Natural killer cell (primary cell): ENCODE results near the gene GRK1. TPM values are rescaled to one million over a fixed set of nuclear protein-coding genes. Genes with fewer than 3 reads are reported as not detected.
"Not testable (repeated sequence)": the region's sequence is repeated elsewhere in the genome, so short reads cannot be mapped to it uniquely, and the experiment has no call there.

Experiments
- ATAC-seq, 3 donors: fragments of 150-1000 bp in 2 of 3; fragments of 200-7000 bp in 1 of 3; cut with Tn5 transposase; 1 replicate in 1 of 3; 2 replicates in 2 of 3; pipeline ENCODE4 v1.10.0; 2021; ENCODE audit warnings: mild to moderate bottlenecking in 2 of 3, moderate library complexity in 2 of 3
- DNase-seq, 2 donors: peaks; one replicate each; pipeline versions ENCODE4 v3.0.0 to v3.0.0-alpha.2; 2013 to 2021; ENCODE audit warnings: mixed read lengths in 1 of 2
- H3K27ac ChIP-seq: one replicate; pipeline ENCODE4 v1.5.1; 2013; ENCODE audit warnings: mild to moderate bottlenecking, low read length
- H3K27me3 ChIP-seq: one replicate; pipeline ENCODE4 v1.6.1; 2013; ENCODE audit warnings: low read length; ENCODE audit not compliant: control insufficient read depth, insufficient read depth
- H3K36me3 ChIP-seq: one replicate; pipeline ENCODE4 v1.6.1; 2013; ENCODE audit warnings: low read length; ENCODE audit not compliant: control insufficient read depth, insufficient read depth
- H3K4me1 ChIP-seq: one replicate; pipeline ENCODE4 v1.6.1; 2013; ENCODE audit warnings: low read length; ENCODE audit not compliant: control insufficient read depth, insufficient read depth
- H3K4me3 ChIP-seq: one replicate; pipeline ENCODE4 v1.5.1; 2013; ENCODE audit warnings: low read length
- H3K9me3 ChIP-seq: one replicate; pipeline ENCODE4 v1.6.1; 2013; ENCODE audit warnings: low read length; ENCODE audit not compliant: control insufficient read depth, insufficient read depth
- H3K27ac Mint-ChIP-seq, 2 donors: one replicate each; pipeline ENCODE4 v1.8.0; 2022; ENCODE audit warnings: mild to moderate bottlenecking in 2 of 2, mixed read lengths in 2 of 2, moderate library complexity in 1 of 2
- H3K27me3 Mint-ChIP-seq, 2 donors: one replicate each; pipeline ENCODE4 v1.8.0; 2022; ENCODE audit warnings: low read depth in 2 of 2, mixed read lengths in 2 of 2
- H3K36me3 Mint-ChIP-seq: one replicate; pipeline ENCODE4 v1.8.0; 2022; ENCODE audit warnings: mixed read lengths
- H3K4me1 Mint-ChIP-seq, 2 donors: one replicate each; pipeline ENCODE4 v1.8.0; 2022; ENCODE audit warnings: mixed read lengths in 2 of 2
- H3K4me3 Mint-ChIP-seq: one replicate; pipeline ENCODE4 v1.8.0; 2022; ENCODE audit warnings: mild to moderate bottlenecking, moderate library complexity, mixed read lengths
- H3K9me3 Mint-ChIP-seq, 2 donors: one replicate each; pipeline ENCODE4 v1.8.0; 2022; ENCODE audit warnings: mixed read lengths in 2 of 2
- CTCF ChIP-seq: fragments of 200-600 bp; IDR thresholded peaks from one replicate; pipeline ENCODE4 v1.8.0; 2022; ENCODE audit warnings: antibody characterized with exemption
- WGBS: methylation state at CpG from one replicate; pipeline ENCODE4 v1.1.7; 2013; ENCODE audit warnings: missing lambda C conversion rate; ENCODE audit not compliant: insufficient coverage; 5-methylcytosine and 5-hydroxymethylcytosine counted together
- intact Hi-C: fragments of 100-400 bp; cut with micrococcal nuclease; formaldehyde crosslinking; loops from one replicate; pipeline ENCODE4 v1.14.2; 2022
- total RNA-seq, 4 donors: library from RNA; stranded (reverse); fragments of 120-200 nt in 1 of 4; gene quantifications; one replicate each; pipeline versions ENCODE4 v1.2.3 to v1.2.4, GENCODE V29; 2013 to 2022

Gene GRK1
- total RNA-seq, 3 donors from 2014 or later (not counting 1 experiment from before 2014, with no cell fraction given): not detected

GRCh38 chr13:113622791-113623490, 44.1 kb upstream of the GRK1 start:
- DNase-seq: no peak
- Histone ChIP-seq H3K36me3 (no peaks in the 10 kb centered on the region), H3K4me3 (no peak overlapping the region), H3K9me3 (no peaks in the 10 kb centered on the region), H3K27ac (no peak overlapping the region), H3K4me1 (no peaks in the 10 kb centered on the region), H3K27me3 (no peaks in the 10 kb centered on the region)
- Mint-ChIP-seq H3K27me3 (no peaks in the 10 kb centered on the region), H3K36me3 (no peaks in the 10 kb centered on the region), H3K4me1 (peaks cover 0 to 9% of the 10 kb centered on the region in 2 donors), H3K9me3 (no peaks in the 10 kb centered on the region), H3K27ac (peak overlapping the region in 1 of 2 donors; percentile 39), H3K4me3 (no peak overlapping the region)
- no peak for ATAC-seq
- 94% methylated on average over 29 of the region's 29 CpGs for WGBS
- no peak for TF ChIP-seq CTCF
- intact Hi-C loops: no loop called here

GRCh38 chr13:113623491-113624234, 43.4 kb upstream of the GRK1 start:
- 96% methylated on average over 20 of the region's 20 CpGs for WGBS
- intact Hi-C loops: no loop called here
- no peak overlapping the region for H3K27ac Mint-ChIP-seq
- H3K27me3 Mint-ChIP-seq: no peaks in the 10 kb centered on the region
- no peak for TF ChIP-seq CTCF
- Histone ChIP-seq H3K27me3 (no peaks in the 10 kb centered on the region), H3K9me3 (no peaks in the 10 kb centered on the region), H3K4me1 (no peaks in the 10 kb centered on the region), H3K4me3 (no peak overlapping the region), H3K36me3 (no peaks in the 10 kb centered on the region), H3K27ac (no peak overlapping the region)
- H3K4me1 Mint-ChIP-seq: peaks cover 3 to 9% of the 10 kb centered on the region in 2 donors
- ATAC-seq (peak in 2 of 3 donors; percentile 7 to 55), DNase-seq (no peak)
- H3K4me3 Mint-ChIP-seq: no peak overlapping the region
- H3K9me3 Mint-ChIP-seq: no peaks in the 10 kb centered on the region
- no peaks in the 10 kb centered on the region for H3K36me3 Mint-ChIP-seq

DNA sequence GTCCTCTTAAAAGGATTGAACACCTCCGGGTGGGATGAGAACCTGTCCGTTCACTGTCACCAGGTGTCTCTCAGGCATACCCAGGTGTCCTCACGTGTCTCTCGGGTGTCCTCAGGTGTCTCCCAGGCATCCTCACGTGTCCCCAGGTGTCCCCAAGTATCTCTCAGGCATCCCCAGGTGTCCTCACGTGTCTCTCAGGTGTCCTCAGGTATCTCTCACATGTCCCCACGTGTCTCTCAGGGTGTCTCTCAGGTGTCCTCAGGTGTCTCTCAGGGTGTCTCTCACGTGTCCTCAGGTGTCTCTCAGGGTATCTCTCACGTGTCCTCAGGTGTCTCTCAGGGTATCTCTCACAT, 42.8 kb upstream of the GRK1 start:
- H3K9me3 ChIP-seq: no peaks in the 10 kb centered on the region
- H3K4me3 ChIP-seq: no peak overlapping the region
- Mint-ChIP-seq H3K36me3 (no peaks in the 10 kb centered on the region), H3K27me3 (no peaks in the 10 kb centered on the region), H3K4me1 (peaks cover 8 to 9% of the 10 kb centered on the region in 2 donors), H3K4me3 (no peak overlapping the region), H3K27ac (no peak overlapping the region), H3K9me3 (no peaks in the 10 kb centered on the region)
- no peaks in the 10 kb centered on the region for H3K36me3 ChIP-seq
- intact Hi-C loops: no loop called here
- 99% methylated on average over 9 of the region's 9 CpGs for WGBS
- ATAC-seq (no peak), DNase-seq (no peak)
- TF ChIP-seq CTCF: no peak
- H3K27ac ChIP-seq: no peak overlapping the region
- H3K4me1 ChIP-seq: no peaks in the 10 kb centered on the region
- no peaks in the 10 kb centered on the region for H3K27me3 ChIP-seq

GRCh38 chr13:113624640-113625304, 42.2 kb upstream of the GRK1 start:
- H3K4me3 Mint-ChIP-seq, H3K9me3 ChIP-seq, H3K36me3 Mint-ChIP-seq, H3K4me3 ChIP-seq, ATAC-seq, H3K36me3 ChIP-seq, H3K9me3 Mint-ChIP-seq, intact Hi-C loops, DNase-seq, H3K27me3 ChIP-seq, H3K27me3 Mint-ChIP-seq, H3K27ac Mint-ChIP-seq, H3K27ac ChIP-seq, H3K4me1 ChIP-seq: not testable (repeated sequence)
- WGBS: 98% methylated on average over 14 of the region's 14 CpGs
- H3K4me1 Mint-ChIP-seq: peaks cover 9 to 13% of the 10 kb centered on the region in 2 donors
